PFSK-1 (cell line): Measurements from ENCODE around the gene HLCS.

ENCODE experiments used
- FOXP2 ChIP-seq: optimal IDR thresholded peaks from 2 replicates; pipeline ENCODE3; 2011; ENCODE audit warnings: borderline replicate concordance, control low read depth, inconsistent platforms; ENCODE audit not compliant: insufficient read depth; ENCODE audit errors: extremely low read length, extremely low read depth
- TAF1 ChIP-seq: IDR thresholded peaks from 2 replicates; pipeline ENCODE4 v1.6.1; 2012; ENCODE audit warnings: low read length, control low read depth, borderline replicate concordance; ENCODE audit not compliant: insufficient read depth

GRCh38 chr21:36860736-36861594, 105.5 kb downstream of the HLCS start:
- no peak for TF ChIP-seq FOXP2
- TF ChIP-seq TAF1: no peak
